Left lung (tissue), 10 donors: ENCODE measurements around the gene PAQR5. TPM values are rescaled to one million over a fixed set of nuclear protein-coding genes. Genes with fewer than 3 reads are reported as not detected.

Source experiments
- ATAC-seq: fragments of 200-7000 bp; cut with Tn5 transposase; one replicate; pipeline ENCODE4 v1.9.1; 2020; ENCODE audit warnings: moderate library complexity
- DNase-seq, 4 donors: peaks; one replicate each; pipeline ENCODE4 v3.0.0-alpha.2; 2013 to 2020
- H3K27ac ChIP-seq, 2 donors: fragments of 200-600 bp; sonication (generic) in 1 of 2; one replicate each; pipeline versions ENCODE4 v1.5.0 to v1.8.0; 2020 to 2021
- H3K27me3 ChIP-seq, 2 donors: fragments of 200-600 bp; sonication (generic) in 1 of 2; one replicate each; pipeline versions ENCODE4 v1.5.0 to v1.8.0; 2020 to 2021
- H3K36me3 ChIP-seq, 2 donors: fragments of 200-600 bp; sonication (generic) in 1 of 2; one replicate each; pipeline versions ENCODE4 v1.5.0 to v1.8.0; 2020 to 2021
- H3K4me1 ChIP-seq, 2 donors: fragments of 200-600 bp; one replicate each; pipeline ENCODE4 v1.8.0; 2021
- H3K4me3 ChIP-seq, 2 donors: fragments of 200-600 bp; sonication (generic) in 1 of 2; one replicate each; pipeline versions ENCODE4 v1.5.0 to v1.8.0; 2020 to 2021; ENCODE audit warnings: mild to moderate bottlenecking in 1 of 2
- H3K9me3 ChIP-seq, 2 donors: fragments of 200-600 bp; sonication (generic) in 1 of 2; one replicate each; pipeline versions ENCODE4 v1.5.0 to v1.8.0; 2020 to 2021
- intact Hi-C, 2 donors: fragments of 100-400 bp; cut with DNase I; formaldehyde crosslinking; loops; one replicate each; pipeline versions ENCODE4 v1.11.2 to v1.14.2; 2022
- polyA plus RNA-seq, 6 donors: library from polyadenylated mRNA; unstranded; fragments of 120-200 nt; gene quantifications; one replicate each; pipeline ENCODE4 v1.2.1, GENCODE V29; 2013; ENCODE audit not compliant: insufficient read length in 6 of 6
- total RNA-seq, 2 donors: library from RNA; stranded (reverse); fragmentation: NEBNext Ultra II Directional; extraction: Animal tissue kit (Norgen Biotek cat#: 25700); gene quantifications; one replicate each; pipeline ENCODE4 v1.2.1, GENCODE V29; 2021
- TF ChIP-seq, protein P1 (sequence below), 2 donors: fragments of 200-600 bp; sonication (generic) in 1 of 2; IDR thresholded peaks; one replicate each; pipeline versions ENCODE4 v1.5.0 to v1.8.0; 2021; ENCODE audit warnings: antibody characterized with exemption in 2 of 2
- donor health status: DM: no; HTN: yes; CAD: no.
- donor health status: DM: no; HTN: no; CAD: no.

The PAQR5 gene
- total and polyA plus RNA-seq, 8 donors = 6.2 to 17.7 (median 7.5) TPM

DNA sequence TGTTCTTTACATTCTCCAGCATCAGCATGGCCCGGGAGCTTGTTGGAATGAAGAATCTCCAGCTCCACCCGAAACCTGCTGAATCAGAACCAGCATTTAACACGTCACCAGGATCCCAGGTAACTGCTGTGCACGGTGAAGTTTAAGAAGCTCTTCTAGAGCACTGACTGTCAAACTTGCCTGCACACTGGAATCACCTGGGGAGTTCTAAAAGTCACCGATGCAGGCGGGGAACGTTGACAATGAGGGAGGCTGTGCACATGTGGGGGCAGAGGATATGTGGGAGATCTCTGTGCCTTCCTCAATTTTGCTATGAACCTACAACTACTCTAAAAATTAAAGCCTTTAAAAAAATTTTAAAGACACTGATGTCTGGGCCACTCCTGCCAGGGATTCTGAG lies 19.1 kb upstream of the PAQR5 start:
- TF ChIP-seq, protein P1, sequence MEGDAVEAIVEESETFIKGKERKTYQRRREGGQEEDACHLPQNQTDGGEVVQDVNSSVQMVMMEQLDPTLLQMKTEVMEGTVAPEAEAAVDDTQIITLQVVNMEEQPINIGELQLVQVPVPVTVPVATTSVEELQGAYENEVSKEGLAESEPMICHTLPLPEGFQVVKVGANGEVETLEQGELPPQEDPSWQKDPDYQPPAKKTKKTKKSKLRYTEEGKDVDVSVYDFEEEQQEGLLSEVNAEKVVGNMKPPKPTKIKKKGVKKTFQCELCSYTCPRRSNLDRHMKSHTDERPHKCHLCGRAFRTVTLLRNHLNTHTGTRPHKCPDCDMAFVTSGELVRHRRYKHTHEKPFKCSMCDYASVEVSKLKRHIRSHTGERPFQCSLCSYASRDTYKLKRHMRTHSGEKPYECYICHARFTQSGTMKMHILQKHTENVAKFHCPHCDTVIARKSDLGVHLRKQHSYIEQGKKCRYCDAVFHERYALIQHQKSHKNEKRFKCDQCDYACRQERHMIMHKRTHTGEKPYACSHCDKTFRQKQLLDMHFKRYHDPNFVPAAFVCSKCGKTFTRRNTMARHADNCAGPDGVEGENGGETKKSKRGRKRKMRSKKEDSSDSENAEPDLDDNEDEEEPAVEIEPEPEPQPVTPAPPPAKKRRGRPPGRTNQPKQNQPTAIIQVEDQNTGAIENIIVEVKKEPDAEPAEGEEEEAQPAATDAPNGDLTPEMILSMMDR (IDR thresholded peaks at IDR 0.05) = no peak
- H3K27me3 ChIP-seq = no peaks in the 10 kb centered on the region
- H3K9me3 ChIP-seq = no peaks in the 10 kb centered on the region
- DNase-seq (no peak), ATAC-seq (no peak)
- H3K27ac ChIP-seq = no peak overlapping the region
- H3K36me3 ChIP-seq = no peaks in the 10 kb centered on the region
- no peak overlapping the region for H3K4me3 ChIP-seq
- intact Hi-C loops = no loop called here
- H3K4me1 ChIP-seq = no peaks in the 10 kb centered on the region

DNA sequence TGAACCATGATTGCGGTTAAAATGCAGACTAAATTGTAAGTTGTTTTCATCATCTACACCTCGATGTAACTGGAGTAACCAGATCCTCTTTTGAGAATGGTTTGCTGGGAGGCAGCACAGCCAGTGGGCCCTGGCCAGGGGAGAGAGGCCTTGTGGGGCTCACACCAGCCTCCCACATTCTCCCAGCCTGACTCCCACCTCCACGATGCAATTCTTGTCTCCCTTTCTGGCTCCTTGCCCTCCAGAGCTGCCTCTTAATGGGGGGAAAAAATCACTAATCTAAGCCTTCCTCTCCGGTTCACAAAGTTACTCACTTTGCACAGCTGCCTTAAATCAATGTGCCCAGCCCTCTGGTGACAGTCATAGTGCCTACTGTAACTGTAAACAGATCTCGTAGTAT lies 17.9 kb upstream of the PAQR5 start:
- no peak overlapping the region for H3K4me3 ChIP-seq
- no peaks in the 10 kb centered on the region for H3K27me3 ChIP-seq
- no peak overlapping the region for H3K27ac ChIP-seq
- DNase-seq = no peak
- TF ChIP-seq, protein P1 (IDR thresholded peaks at IDR 0.05) = no peak
- no peak for ATAC-seq
- H3K4me1 ChIP-seq = no peaks in the 10 kb centered on the region
- H3K9me3 ChIP-seq = no peaks in the 10 kb centered on the region
- H3K36me3 ChIP-seq = no peaks in the 10 kb centered on the region
- intact Hi-C loops = no loop called here

DNA sequence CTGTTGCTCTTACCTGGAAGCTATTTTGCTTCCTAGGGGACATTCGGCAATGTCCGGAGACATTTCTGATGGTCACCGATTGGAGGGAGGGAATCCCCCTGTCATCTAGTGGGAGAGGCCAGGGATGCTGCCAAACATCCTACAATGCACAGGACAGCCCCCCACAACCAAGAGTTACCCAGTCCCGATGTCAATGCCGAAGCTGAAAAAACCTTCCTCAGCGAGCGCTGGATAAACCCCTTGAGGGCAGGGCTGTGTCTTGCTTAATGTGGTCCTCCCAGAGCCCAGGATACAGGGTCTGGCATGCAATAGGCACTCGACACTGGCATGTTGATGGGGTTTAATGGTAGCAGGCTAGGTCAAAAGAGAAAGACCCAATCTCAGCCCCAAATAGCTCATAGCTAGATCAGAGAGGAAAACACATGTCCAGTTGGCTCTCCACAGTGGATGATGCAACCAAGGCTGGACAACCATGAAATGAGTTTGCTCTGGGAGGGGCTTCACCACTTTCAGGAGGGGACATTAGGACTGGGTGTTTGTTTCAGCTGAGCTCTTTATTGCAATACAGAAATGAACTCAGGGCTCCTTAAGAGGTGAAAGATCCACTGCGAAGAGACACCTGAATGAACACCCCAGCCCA lies 16.5 kb upstream of the PAQR5 start:
- TF ChIP-seq, protein P1 (IDR thresholded peaks at IDR 0.05) = no peak
- no peak for DNase-seq
- no peak for ATAC-seq
- Histone ChIP-seq H3K4me3 (no peak overlapping the region), H3K27me3 (no peaks in the 10 kb centered on the region), H3K27ac (no peak overlapping the region), H3K9me3 (no peaks in the 10 kb centered on the region), H3K4me1 (no peaks in the 10 kb centered on the region), H3K36me3 (no peaks in the 10 kb centered on the region)
- intact Hi-C loops = no loop called here

DNA sequence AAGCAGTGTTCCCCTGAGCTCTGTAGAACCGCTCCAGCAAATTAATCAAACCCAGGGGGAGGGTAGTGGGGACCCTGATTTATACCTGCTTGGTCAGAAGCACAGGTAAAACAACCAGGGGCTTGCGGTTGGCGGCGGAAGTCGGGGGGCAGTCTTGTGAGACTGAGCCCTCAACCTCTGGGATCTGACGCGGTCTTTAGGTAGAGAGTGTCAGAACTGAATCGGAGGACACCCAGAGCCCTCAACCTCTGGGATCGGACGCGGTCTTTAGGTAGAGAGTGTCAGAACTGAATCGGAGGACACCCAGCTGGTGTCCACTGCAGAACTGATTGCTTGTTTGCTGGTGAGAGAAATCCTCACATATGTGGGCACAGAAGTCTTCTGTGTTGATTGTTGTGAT lies 12.9 kb upstream of the PAQR5 start:
- H3K36me3 ChIP-seq = no peaks in the 10 kb centered on the region
- no peak overlapping the region for H3K4me3 ChIP-seq
- intact Hi-C loops = no loop called here
- no peaks in the 10 kb centered on the region for H3K9me3 ChIP-seq
- H3K4me1 ChIP-seq = peaks cover 8 to 12% of the 10 kb centered on the region in 2 donors
- H3K27me3 ChIP-seq = no peaks in the 10 kb centered on the region
- no peak overlapping the region for H3K27ac ChIP-seq
- ATAC-seq = no peak
- TF ChIP-seq, protein P1 (IDR thresholded peaks at IDR 0.05) = no peak
- DNase-seq = no peak

DNA sequence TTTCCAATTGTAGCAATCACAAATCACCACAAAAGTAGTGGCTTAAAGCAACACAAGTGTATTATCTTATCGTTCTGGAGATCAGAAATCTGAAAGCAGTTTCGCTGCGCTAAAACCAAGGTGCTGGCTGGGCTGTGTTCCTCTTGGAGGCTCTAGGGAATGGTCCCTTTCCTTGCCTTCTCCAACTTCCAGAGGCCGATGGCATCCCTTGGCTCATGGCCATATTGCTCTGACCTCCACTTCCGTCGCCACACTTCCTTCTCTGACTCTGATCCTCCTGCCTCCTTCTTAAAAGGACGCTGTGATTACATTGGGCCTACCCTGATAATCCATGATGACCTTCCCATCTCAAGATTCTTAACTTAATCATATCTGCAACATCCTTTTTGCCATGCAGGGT lies 10.7 kb upstream of the PAQR5 start:
- Histone ChIP-seq H3K36me3 (no peaks in the 10 kb centered on the region), H3K4me3 (no peak overlapping the region), H3K9me3 (no peaks in the 10 kb centered on the region), H3K27me3 (no peaks in the 10 kb centered on the region), H3K27ac (peak overlapping the region in 1 of 2 donors; percentile 13), H3K4me1 (peaks cover 10 to 12% of the 10 kb centered on the region in 2 donors)
- TF ChIP-seq, protein P1 (IDR thresholded peaks at IDR 0.05) = no peak
- intact Hi-C loops = no loop called here
- ATAC-seq (no peak), DNase-seq (no peak)
